NOMO-1 (cell line): ENCODE data around the gene ZMIZ1.
A peak's percentile ranks its signal among the peaks of the same experiment; 100 is the strongest.

Experiments
- DNase-seq, 2 experiments: peaks; one replicate each; lab custom pipeline; 2025; ENCODE audit not compliant: unreplicated experiment in 2 of 2; lab: John Stamatoyannopoulos, UW

Gene ZMIZ1

GRCh38 chr10:79239275-79239779, 170.6 kb downstream of the ZMIZ1 start:
- no peak for DNase-seq

- no peak for DNase-seq
Observed at GRCh38 chr10:79239924-79240581, 171.3 kb downstream of the ZMIZ1 start.

- DNase-seq: no peak
Observed at GRCh38 chr10:79241629-79241989, 172.8 kb downstream of the ZMIZ1 start.

GRCh38 chr10:79241990-79242619, 173.3 kb downstream of the ZMIZ1 start:
- peak; percentile 57 to 70 for DNase-seq

- peak; percentile 39 to 61 for DNase-seq
Observed at GRCh38 chr10:79242620-79243152, 173.9 kb downstream of the ZMIZ1 start.

GRCh38 chr10:79243181-79244067, 174.7 kb downstream of the ZMIZ1 start:
- no peak for DNase-seq

- no peak for DNase-seq
Observed at GRCh38 chr10:79244068-79244442, 175.3 kb downstream of the ZMIZ1 start.

- peak; percentile 29 to 48 for DNase-seq
Observed at GRCh38 chr10:79244841-79245504, 176.2 kb downstream of the ZMIZ1 start.

- DNase-seq: no peak
Observed at GRCh38 chr10:79245539-79246208, 176.9 kb downstream of the ZMIZ1 start.

GRCh38 chr10:79246209-79246581, 177.4 kb downstream of the ZMIZ1 start:
- no peak for DNase-seq

GRCh38 chr10:79246606-79247275, 178.0 kb downstream of the ZMIZ1 start:
- no peak for DNase-seq

GRCh38 chr10:79247373-79248137, 178.8 kb downstream of the ZMIZ1 start:
- no peak for DNase-seq

- peak; percentile 12 to 47 for DNase-seq
Observed at GRCh38 chr10:79248341-79249185, 179.8 kb downstream of the ZMIZ1 start.

- DNase-seq: peak in 1 of 2 experiments; percentile 18
Observed at GRCh38 chr10:79249186-79250121, 180.7 kb downstream of the ZMIZ1 start.

- peak; percentile 68 to 79 for DNase-seq
Observed at GRCh38 chr10:79250259-79250658, 181.5 kb downstream of the ZMIZ1 start.

GRCh38 chr10:79252450-79252849, 183.7 kb downstream of the ZMIZ1 start:
- DNase-seq: no peak

- no peak for DNase-seq
Observed at GRCh38 chr10:79252971-79253370, 184.2 kb downstream of the ZMIZ1 start.
